Thyroid gland (tissue), 4 donors: ENCODE data around the gene ABHD14A.

Experiments used
- POLR2A ChIP-seq, 2 donors: fragments of 450-650 bp; IDR thresholded peaks; one replicate each; pipeline ENCODE4 v1.6.1; 2017; ENCODE audit warnings: antibody characterized with exemption in 2 of 2, mild to moderate bottlenecking in 2 of 2, moderate library complexity in 1 of 2
- TF ChIP-seq, protein P1 (sequence below), 6 experiments: fragments of 200-600 bp in 3 of 6; fragments of 450-650 bp in 3 of 6; sonication (generic) in 3 of 6; IDR thresholded peaks; one replicate each; pipeline ENCODE4 v1.5.1; 2016 to 2019; ENCODE audit warnings: antibody characterized with exemption in 6 of 6, mild to moderate bottlenecking in 2 of 6, inconsistent platforms in 1 of 6, moderate library complexity in 1 of 6

- TF ChIP-seq, protein P1, sequence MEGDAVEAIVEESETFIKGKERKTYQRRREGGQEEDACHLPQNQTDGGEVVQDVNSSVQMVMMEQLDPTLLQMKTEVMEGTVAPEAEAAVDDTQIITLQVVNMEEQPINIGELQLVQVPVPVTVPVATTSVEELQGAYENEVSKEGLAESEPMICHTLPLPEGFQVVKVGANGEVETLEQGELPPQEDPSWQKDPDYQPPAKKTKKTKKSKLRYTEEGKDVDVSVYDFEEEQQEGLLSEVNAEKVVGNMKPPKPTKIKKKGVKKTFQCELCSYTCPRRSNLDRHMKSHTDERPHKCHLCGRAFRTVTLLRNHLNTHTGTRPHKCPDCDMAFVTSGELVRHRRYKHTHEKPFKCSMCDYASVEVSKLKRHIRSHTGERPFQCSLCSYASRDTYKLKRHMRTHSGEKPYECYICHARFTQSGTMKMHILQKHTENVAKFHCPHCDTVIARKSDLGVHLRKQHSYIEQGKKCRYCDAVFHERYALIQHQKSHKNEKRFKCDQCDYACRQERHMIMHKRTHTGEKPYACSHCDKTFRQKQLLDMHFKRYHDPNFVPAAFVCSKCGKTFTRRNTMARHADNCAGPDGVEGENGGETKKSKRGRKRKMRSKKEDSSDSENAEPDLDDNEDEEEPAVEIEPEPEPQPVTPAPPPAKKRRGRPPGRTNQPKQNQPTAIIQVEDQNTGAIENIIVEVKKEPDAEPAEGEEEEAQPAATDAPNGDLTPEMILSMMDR (IDR thresholded peaks at IDR 0.05), result no peak
- no peak for TF ChIP-seq POLR2A (IDR thresholded peaks at IDR 0.05)
Measured at GRCh38 chr3:51986010-51986947, 11.4 kb downstream of the ABHD14A start.
